CD4-positive, alpha-beta T cell treated with Interleukin-4 for 1 hour (primary cell): Measurements from ENCODE around the gene GMEB2.
A peak's percentile ranks its signal among the peaks of the same experiment; 100 is the strongest.
"Not testable (repeated sequence)": the region's sequence is repeated elsewhere in the genome, so short reads cannot be mapped to it uniquely, and the experiment has no call there.

ENCODE experiments used
- DNase-seq, 2 donors: peaks; one replicate each; pipeline ENCODE4 v3.0.0-alpha.2; 2020 to 2022

The GMEB2 gene

DNA sequence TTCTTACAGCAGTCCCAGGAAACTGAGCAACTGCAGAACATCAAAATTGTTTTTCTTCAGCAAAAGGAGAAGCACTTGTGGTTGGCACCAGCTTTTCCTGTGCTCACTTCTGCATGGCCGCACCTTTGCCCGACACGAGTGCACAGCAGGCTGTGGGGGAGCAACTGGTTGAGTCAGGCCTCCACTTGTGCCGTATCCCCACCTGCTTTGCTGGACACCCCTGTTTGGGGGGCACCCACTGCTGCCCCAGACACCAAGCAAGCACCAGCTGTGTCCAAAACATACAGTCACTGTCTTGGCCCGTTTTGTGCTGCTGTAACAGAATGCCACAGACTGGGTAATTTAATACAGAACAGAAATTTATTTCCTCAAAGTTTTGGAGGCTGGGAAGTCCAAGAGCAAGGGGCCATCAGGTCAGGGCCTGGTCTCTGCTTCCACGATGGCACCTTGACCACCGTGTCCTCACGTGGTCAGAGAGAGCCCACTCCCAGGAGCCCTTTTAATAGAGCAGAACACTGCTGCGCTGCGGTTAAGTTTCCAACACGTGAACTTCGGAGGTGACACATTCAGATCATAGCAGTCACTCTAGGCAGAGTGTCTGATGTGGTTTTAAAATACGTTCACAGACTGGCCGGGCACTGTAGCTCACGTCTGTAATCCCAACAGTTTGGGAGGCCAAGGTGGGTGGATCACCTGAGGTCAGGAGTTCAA lies 8.7 kb upstream of the GMEB2 start:
- DNase-seq = peak; percentile 84 to 87

DNA sequence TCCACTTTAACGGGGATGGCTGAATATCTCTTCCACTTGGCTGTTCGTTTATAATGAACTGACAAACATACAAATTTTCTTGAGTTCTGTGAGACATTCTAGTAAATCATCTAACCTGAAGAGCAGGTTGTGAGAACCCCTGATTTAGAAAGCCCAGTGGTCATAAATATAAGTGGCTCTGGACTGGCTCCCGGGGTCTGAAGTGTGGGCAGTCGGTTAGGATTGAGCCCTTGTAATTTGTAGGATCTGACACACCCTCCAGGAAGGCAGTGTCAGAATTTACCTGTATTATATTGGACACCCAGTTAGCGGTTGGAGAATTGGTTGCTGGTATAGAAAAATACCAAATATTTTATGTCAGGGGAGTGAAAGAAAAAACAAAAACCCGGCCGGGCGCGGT lies 6.8 kb upstream of the GMEB2 start:
- DNase-seq = no peak

DNA sequence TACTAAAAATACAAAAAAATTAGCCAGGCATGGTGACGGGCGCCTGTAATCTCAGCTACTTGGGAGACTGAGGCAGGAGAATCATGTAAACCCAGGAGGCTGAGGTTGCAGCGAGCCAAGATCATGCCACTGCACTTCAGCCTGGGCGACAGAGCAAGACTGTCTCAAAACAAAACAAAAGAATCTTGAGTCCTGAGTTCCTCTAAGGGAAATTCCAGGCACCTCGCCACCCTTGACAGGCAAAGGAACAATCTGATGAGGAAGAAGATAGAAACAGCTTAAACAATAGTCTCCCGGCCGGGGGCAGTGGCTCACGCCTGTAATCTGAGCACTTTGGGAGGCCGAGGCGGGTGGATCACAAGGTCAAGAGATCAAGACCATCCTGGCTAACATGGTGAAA lies 4.5 kb upstream of the GMEB2 start:
- DNase-seq = not testable (repeated sequence)

- not testable (repeated sequence) for DNase-seq
Observed at GRCh38 chr20:63630956-63631355, 4.1 kb upstream of the GMEB2 start.

DNA sequence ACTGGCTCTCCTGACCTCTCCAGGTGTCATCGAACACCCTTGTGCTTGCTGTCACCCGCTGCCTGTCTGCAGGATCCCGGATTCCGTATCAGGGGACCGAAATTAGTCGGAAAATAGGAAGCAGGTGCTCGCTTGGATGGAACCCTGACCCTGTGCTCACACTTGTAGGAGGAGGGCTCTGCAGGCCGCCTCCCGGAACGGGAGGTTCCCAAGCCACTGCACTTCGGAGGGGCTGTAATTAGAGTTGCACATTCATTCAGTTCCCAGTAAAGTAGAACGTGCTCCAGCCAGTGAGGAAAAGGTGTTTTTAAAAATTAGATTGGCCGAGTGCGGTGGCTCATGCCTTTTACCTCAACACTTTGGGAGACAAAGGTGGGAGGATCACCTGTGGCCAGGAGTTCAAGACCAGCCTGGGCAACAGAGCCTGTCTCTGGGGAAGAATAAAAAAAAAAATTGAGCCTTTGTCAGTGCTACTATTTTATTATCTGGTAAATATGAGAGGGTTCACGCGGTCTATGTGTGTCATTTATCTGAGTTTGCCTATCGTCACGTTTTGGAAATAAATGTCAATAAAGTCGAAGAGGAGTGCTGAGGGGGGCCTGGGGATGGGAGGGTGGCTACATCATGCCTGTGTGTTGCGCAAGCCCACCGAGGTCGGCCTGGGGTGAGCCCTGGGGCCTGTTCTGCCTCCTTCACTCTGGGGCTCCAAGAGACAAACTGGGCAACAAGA lies 1.5 kb upstream of the GMEB2 start:
- peak; percentile 66 to 67 for DNase-seq

- no peak for DNase-seq
Observed at GRCh38 chr20:63627751-63628245, 897 bp upstream of the GMEB2 start.

DNA sequence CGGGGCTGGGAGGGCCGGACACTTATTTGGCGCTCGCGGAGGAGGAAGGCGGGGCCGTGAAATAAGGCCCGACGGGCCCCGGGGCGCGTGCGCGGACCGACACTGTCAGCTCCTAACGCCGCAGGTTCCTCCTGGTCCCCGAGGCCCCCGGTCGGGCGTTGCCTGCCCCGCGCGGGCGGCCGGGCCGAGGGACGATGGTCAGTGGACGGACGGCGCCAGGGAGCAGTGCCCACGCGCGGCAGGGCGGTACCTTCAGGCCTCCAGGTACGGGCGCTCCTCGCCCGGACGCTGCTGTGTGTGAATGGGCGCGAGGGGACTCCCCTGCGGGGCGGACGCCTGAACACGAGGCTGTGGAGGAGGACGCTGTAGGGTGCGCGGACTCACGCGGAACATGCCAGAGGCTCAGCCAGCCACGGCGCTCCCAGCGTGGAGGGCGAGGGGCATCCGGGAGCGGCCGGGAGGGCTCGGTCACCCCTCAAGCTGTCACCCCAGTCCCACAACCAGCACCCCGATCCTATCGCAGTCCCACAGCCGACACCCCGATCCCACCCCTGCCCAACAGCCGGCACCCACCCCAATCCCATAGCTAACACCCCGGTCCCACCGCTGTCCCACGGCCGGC lies 339 bp upstream of the GMEB2 start:
- peak; percentile 95 for DNase-seq

DNA sequence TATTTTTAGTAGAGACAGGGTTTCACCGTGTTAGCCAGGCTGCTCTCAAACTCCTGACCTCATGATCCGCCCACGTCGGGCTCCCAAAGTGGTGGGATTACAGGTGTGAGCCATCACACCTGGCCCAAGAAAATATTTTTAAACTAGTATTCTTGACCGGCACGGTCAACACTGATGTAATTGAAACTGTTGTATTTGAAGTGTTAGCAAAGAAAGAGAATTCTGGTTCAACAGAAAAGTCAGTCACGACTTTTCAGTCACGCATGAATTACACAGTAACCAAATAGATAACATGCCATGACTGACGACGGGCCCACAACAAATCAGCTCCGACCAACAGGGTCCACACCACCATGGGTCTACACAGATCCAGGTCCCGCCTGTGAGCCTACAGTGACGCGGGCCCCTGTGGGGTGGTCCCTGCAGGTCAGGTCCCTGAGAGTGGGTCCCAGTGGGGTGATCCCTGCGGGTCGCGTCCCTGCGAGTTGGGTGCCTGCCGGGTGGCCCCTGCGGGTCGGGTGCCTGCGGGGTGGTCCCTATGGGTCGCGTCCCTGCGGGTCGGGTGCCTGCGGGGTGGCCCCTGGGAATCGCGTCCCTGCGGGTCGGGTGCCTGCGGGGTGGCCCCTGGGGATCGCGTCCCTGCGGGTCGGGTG lies 1.0 kb downstream of the GMEB2 start:
- peak; percentile 34 to 49 for DNase-seq

- DNase-seq = no peak
Observed at GRCh38 chr20:63624486-63624885, 2.4 kb downstream of the GMEB2 start.

GRCh38 chr20:63622732-63623131 lies 4.2 kb downstream of the GMEB2 start:
- no peak for DNase-seq

GRCh38 chr20:63622096-63622495 lies 4.8 kb downstream of the GMEB2 start:
- no peak for DNase-seq

- DNase-seq = no peak
Observed at GRCh38 chr20:63620991-63621390, 5.9 kb downstream of the GMEB2 start.

DNA sequence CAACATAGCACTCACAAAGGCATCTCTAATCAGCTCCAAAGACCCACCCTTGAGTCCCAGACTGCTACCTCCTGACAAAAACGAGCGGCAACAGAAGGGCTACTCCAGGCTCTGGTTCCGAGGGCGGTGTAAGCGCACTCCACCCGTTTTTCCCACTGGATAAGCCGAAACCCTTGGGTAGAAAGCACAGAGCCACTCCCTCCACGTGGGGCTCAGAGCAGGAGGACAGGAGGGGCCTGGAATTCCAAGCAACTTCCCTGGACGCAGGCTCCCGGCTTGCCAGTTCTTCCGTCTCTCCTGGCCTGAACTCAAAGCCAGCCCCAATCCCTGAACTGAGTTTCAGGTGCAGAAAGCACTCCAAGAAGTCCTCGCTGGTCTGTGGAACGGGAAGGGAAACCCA lies 7.4 kb downstream of the GMEB2 start:
- no peak for DNase-seq

- no peak for DNase-seq
Observed at GRCh38 chr20:63619086-63619485, 7.8 kb downstream of the GMEB2 start.

GRCh38 chr20:63618291-63618980 lies 8.5 kb downstream of the GMEB2 start:
- no peak for DNase-seq

DNA sequence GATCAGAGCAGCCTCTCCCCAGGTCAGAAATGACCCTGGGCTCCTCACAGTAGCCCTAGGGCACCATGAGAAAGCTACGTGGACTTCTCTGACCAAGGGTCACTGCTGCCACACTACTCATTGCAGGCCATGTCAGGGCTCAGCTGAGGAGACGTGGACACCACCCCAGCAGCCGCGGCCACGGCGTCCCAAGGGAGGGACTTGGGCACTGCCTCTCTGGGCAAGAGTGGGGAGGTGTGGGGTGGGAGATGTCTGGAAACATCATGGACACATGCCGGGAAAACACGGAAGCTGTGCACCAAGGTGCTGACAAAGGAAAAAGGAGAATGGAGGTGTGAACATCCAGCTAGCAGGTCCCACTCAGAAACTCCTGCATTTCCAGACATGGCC lies 9.0 kb downstream of the GMEB2 start:
- no peak for DNase-seq

- no peak for DNase-seq
Observed at GRCh38 chr20:63617092-63617875, 9.6 kb downstream of the GMEB2 start.

DNA sequence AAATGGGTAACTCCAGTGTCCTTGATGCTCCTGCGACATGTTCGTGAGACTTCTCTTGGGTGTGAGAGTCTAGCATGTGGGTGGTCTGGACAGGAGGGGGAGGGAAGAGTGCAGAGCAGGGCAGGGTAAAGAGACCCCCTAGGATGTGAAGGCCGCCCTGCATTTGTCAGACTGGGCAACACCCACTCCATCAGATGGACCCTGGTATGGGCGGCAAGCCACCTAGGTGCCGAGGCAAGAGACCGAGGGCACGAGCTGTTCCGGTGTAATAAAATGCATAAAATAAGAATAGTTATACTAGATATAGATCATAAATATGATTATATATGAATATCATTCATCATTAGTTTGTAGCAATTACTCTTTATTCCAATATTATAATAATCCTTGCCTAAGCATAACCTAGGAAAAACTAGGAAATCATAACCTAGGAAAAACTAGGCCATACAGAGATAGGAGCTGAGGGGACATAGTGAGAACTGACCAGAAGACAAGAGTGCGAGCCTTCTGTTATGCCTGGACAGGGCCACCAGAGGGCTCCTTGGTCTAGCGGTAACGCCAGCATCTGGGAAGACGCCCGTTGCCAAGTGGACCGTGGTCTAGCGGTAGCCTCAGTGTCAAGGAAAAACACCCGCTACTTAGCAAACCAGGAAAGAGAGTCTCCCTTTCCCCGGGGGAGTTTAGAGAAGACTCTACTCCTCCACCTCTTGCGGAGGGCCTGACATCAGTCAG lies 12.9 kb downstream of the GMEB2 start:
- DNase-seq = peak in 1 of 2 donors; percentile 20

- DNase-seq = peak; percentile 14 to 59
Observed at GRCh38 chr20:63612276-63612931, 14.5 kb downstream of the GMEB2 start.

- DNase-seq = no peak
Observed at GRCh38 chr20:63611646-63612045, 15.3 kb downstream of the GMEB2 start.
